A549 (cell line): Measurements from ENCODE around the gene KMT2D. TPM values are rescaled to one million over a fixed set of nuclear protein-coding genes. Genes with fewer than 3 reads are reported as not detected.
A peak's percentile ranks its signal among the peaks of the same experiment; 100 is the strongest.

Experiments
- ATAC-seq, 2 experiments: fragments of 200-7000 bp in 1 of 2; fragments of >200 bp in 1 of 2; cut with Nextera tagmentation in 1 of 2; cut with Tn5 transposase in 1 of 2; 3 replicates each; pipeline versions ENCODE4 v1.8.0 to v1.9.1; 2018 to 2020; ENCODE audit warnings: mild to moderate bottlenecking in 1 of 2, moderate library complexity in 1 of 2
- CTCF ChIA-PET: fragments of 300-600 bp; sonication (Branson Sonifier 250); formaldehyde crosslinking; extraction: SDS; loops from one replicate; lab custom pipeline; 2021; ENCODE audit warnings: antibody characterized with exemption, inconsistent platforms; lab: Yijun Ruan, JAX
- POLR2A ChIA-PET: fragments of 350-600 bp; formaldehyde crosslinking; extraction: SDS; loops from one replicate; lab custom pipeline; 2021; ENCODE audit warnings: antibody characterized with exemption, inconsistent platforms; lab: Yijun Ruan, JAX
- DNase-seq, 2 experiments: peaks; one replicate each; pipeline versions ENCODE4 v3.0.0 to v3.0.0-alpha.2; 2011 to 2016; ENCODE audit warnings: low read depth in 1 of 2, low spot score in 1 of 2
- FAIRE-seq: peaks from 2 replicates; lab custom pipeline; 2011; peaks lifted over from hg19 to GRCh38; lab: Jason Lieb, UNC
- H3K27ac ChIP-seq, 2 experiments: fragments of >200 bp; sonication (Bioruptor Twin); formaldehyde crosslinking; 3 replicates each; pipeline ENCODE4 v1.5.1; 2016 to 2017
- H3K4me1 ChIP-seq: fragments of >200 bp; sonication (Bioruptor Twin); formaldehyde crosslinking; 3 replicates; pipeline ENCODE4 v1.6.1; 2016
- H3K4me2 ChIP-seq: fragments of >200 bp; sonication (Bioruptor Twin); formaldehyde crosslinking; 3 replicates; pipeline ENCODE4 v1.6.1; 2016
- H3K4me3 ChIP-seq: fragments of >200 bp; sonication (Bioruptor Twin); formaldehyde crosslinking; 3 replicates; pipeline ENCODE4 v1.5.1; 2016
- H3K9me3 ChIP-seq: fragments of >200 bp; sonication (Bioruptor Twin); formaldehyde crosslinking; 3 replicates; pipeline ENCODE4 v1.6.1; 2016
- BHLHE40 ChIP-seq: IDR thresholded peaks from 2 replicates; pipeline ENCODE4 v1.6.1; 2012; ENCODE audit warnings: low read depth, low read length, inconsistent platforms
- EHMT2 ChIP-seq: fragments of 200-600 bp; sonication (generic); IDR thresholded peaks from 2 replicates; pipeline ENCODE4 v1.6.1; 2016; ENCODE audit warnings: antibody characterized with exemption, low read depth, mild to moderate bottlenecking, moderate library complexity
- FOXS1 ChIP-seq: fragments of 250-450 bp; sonication (Bioruptor Pico); IDR thresholded peaks from 2 replicates; pipeline ENCODE4 v1.5.0; 2020; ENCODE audit warnings: mild to moderate bottlenecking, moderate library complexity
- HES2 ChIP-seq: fragments of >200 bp; sonication (Bioruptor Twin); formaldehyde crosslinking; IDR thresholded peaks from 2 replicates; pipeline ENCODE4 v1.6.1; 2016
- HOXA7 ChIP-seq: fragments of 250-450 bp; sonication (Bioruptor Pico); IDR thresholded peaks from 2 replicates; pipeline ENCODE4 v1.5.0; 2020; ENCODE audit warnings: mild to moderate bottlenecking, moderate library complexity
- HOXB5 ChIP-seq: fragments of 250-450 bp; sonication (Bioruptor Pico); IDR thresholded peaks from 2 replicates; pipeline ENCODE4 v1.5.0; 2020; ENCODE audit warnings: mild to moderate bottlenecking, moderate library complexity
- JUN ChIP-seq, 2 experiments: fragments of >200 bp; sonication (Bioruptor Twin); formaldehyde crosslinking; IDR thresholded peaks; 2 replicates in 1 of 2; 3 replicates in 1 of 2; pipeline ENCODE4 v1.6.1; 2016 to 2017
- KDM1A ChIP-seq: fragments of 200-600 bp; sonication (generic); IDR thresholded peaks from 2 replicates; pipeline ENCODE4 v1.6.1; 2016; ENCODE audit warnings: low read depth, mild to moderate bottlenecking
- POLR2A ChIP-seq: IDR thresholded peaks from 2 replicates; pipeline ENCODE4 v1.6.1; 2012; ENCODE audit warnings: mild to moderate bottlenecking, low read length
- RAD21 ChIP-seq, 2 experiments: fragments of >200 bp in 1 of 2; sonication (Bioruptor Twin) in 1 of 2; formaldehyde crosslinking in 1 of 2; IDR thresholded peaks in 1 of 2; conservative IDR thresholded peaks in 1 of 2; 2 replicates in 1 of 2; 3 replicates in 1 of 2; pipeline ENCODE4 v1.6.1; 2012 to 2018; ENCODE audit warnings: inconsistent platforms in 1 of 2
- REST ChIP-seq: fragments of 200-600 bp; sonication (generic); IDR thresholded peaks from 2 replicates; pipeline ENCODE4 v1.6.1; 2016; ENCODE audit warnings: antibody characterized with exemption, mild to moderate bottlenecking, moderate library complexity
- SMC3 ChIP-seq: fragments of >200 bp; sonication (Bioruptor Twin); formaldehyde crosslinking; IDR thresholded peaks from 3 replicates; pipeline ENCODE4 v1.6.1; 2018; ENCODE audit warnings: inconsistent platforms
- TFCP2L1 ChIP-seq: fragments of 250-450 bp; sonication (Bioruptor Pico); IDR thresholded peaks from 2 replicates; pipeline ENCODE4 v1.5.0; 2021; ENCODE audit warnings: mild to moderate bottlenecking
- TP53 ChIP-seq: fragments of 250-450 bp; sonication (Bioruptor Pico); IDR thresholded peaks from 2 replicates; pipeline ENCODE4 v1.5.0; 2021; ENCODE audit warnings: mild to moderate bottlenecking, moderate library complexity
- ZC3H11A ChIP-seq: fragments of 450-650 bp; IDR thresholded peaks from 2 replicates; pipeline ENCODE4 v1.6.1; 2014; ENCODE audit warnings: antibody characterized with exemption, mild to moderate bottlenecking
- ZSCAN20 ChIP-seq: fragments of 250-450 bp; sonication (Bioruptor Pico); IDR thresholded peaks from 2 replicates; pipeline ENCODE4 v1.8.0; 2022; ENCODE audit warnings: mild to moderate bottlenecking, moderate library complexity
- WGBS: methylation state at CpG from one replicate; pipeline ENCODE4 v1.1.6; 2017; ENCODE audit errors: missing lambda C conversion rate; 5-methylcytosine and 5-hydroxymethylcytosine counted together
- polyA plus RNA-seq, 4 experiments: library from polyadenylated mRNA; depleted of rRNA in 3 of 4; stranded (reverse); fragments of >200 nt; fragmentation: RNase III in 1 of 4; extraction: RNeasy Plus Mini Kit Qiagen cat#74134 plus additional on column Dnase treatment in 1 of 4; gene quantifications; 2 replicates in 3 of 4; 3 replicates in 1 of 4; pipeline ENCODE4 v1.2.3, GENCODE V29; 2011 to 2017
- TF ChIP-seq, protein P1 (sequence below): fragments of >200 bp; sonication (Bioruptor Twin); formaldehyde crosslinking; IDR thresholded peaks from 3 replicates; pipeline ENCODE4 v1.5.1; 2016
- TF ChIP-seq, protein P2 (sequence below): IDR thresholded peaks from 2 replicates; pipeline ENCODE4 v1.6.1; 2012
- TF ChIP-seq, protein P3 (sequence below): fragments of 150-350 bp; IDR thresholded peaks from 2 replicates; pipeline ENCODE4 v1.6.1; 2014; ENCODE audit warnings: low read depth, mild to moderate bottlenecking, low read length
- TF ChIP-seq, protein P4 (sequence below): IDR thresholded peaks from 2 replicates; pipeline ENCODE4 v1.6.1; 2012; ENCODE audit warnings: low read depth, borderline replicate concordance

Gene KMT2D
- polyA plus RNA-seq, 2 of the 4 experiments (the other 2 are of a cell fraction) = 17.6 to 20.0 TPM

GRCh38 chr12:49018261-49019119 is 42.1 kb downstream of the KMT2D start, which contains the start of gene PRKAG1 (continued):
- TF ChIP-seq, protein P1, sequence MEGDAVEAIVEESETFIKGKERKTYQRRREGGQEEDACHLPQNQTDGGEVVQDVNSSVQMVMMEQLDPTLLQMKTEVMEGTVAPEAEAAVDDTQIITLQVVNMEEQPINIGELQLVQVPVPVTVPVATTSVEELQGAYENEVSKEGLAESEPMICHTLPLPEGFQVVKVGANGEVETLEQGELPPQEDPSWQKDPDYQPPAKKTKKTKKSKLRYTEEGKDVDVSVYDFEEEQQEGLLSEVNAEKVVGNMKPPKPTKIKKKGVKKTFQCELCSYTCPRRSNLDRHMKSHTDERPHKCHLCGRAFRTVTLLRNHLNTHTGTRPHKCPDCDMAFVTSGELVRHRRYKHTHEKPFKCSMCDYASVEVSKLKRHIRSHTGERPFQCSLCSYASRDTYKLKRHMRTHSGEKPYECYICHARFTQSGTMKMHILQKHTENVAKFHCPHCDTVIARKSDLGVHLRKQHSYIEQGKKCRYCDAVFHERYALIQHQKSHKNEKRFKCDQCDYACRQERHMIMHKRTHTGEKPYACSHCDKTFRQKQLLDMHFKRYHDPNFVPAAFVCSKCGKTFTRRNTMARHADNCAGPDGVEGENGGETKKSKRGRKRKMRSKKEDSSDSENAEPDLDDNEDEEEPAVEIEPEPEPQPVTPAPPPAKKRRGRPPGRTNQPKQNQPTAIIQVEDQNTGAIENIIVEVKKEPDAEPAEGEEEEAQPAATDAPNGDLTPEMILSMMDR = peak; percentile 59
- no peak for TF ChIP-seq SMC3
- TF ChIP-seq RAD21 (conservative IDR thresholded peaks at IDR 0.05 in 1 of 2, IDR thresholded peaks at IDR 0.05 in 1 of 2) = peak; percentile 18 to 28; a peak in 1 of 5 replicates
- TF ChIP-seq, protein P2, sequence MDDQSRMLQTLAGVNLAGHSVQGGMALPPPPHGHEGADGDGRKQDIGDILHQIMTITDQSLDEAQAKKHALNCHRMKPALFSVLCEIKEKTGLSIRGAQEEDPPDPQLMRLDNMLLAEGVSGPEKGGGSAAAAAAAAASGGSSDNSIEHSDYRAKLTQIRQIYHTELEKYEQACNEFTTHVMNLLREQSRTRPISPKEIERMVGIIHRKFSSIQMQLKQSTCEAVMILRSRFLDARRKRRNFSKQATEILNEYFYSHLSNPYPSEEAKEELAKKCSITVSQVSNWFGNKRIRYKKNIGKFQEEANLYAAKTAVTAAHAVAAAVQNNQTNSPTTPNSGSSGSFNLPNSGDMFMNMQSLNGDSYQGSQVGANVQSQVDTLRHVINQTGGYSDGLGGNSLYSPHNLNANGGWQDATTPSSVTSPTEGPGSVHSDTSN = peak; percentile 88
- no peak for TF ChIP-seq HES2
- TF ChIP-seq TFCP2L1 (CRISPR knock-in tag) = no peak; the same call in 1 of the 2 replicates

GRCh38 chr12:49017891-49018260 is 42.7 kb downstream of the KMT2D start:
- WGBS = 5% methylated on average over 8 of the region's 8 CpGs
- Histone ChIP-seq H3K9me3 (no peaks in the 10 kb centered on the region), H3K4me2 (peak overlapping the region; percentile 90), H3K4me3 (peak overlapping the region; percentile 83), H3K27ac (peak overlapping the region; percentile 92 to 93), H3K4me1 (peaks cover 22% of the 10 kb centered on the region)
- FAIRE-seq (no peak), ATAC-seq (peak; percentile 14 to 21; a peak in 3 of 6 replicates), DNase-seq (no peak)
- POLR2A ChIA-PET = interaction anchor here (0.6 to 1.0 kb wide), 3 partner anchors 18 to 113 kb away, joined by 3 to 9 read pairs (median 5); partner anchors contain the start of gene TUBA1B
- CTCF ChIA-PET = interaction anchor here (0.8 to 77.5 kb wide), 13 partner anchors 9 to 191 kb away, joined by 3 to 2584 read pairs (median 4); partner anchors contain the start of genes ARF3, DDN, FKBP11 and WNT1
- TF ChIP-seq BHLHE40 (no peak), TFCP2L1 (CRISPR knock-in tag) (no peak), ZSCAN20 (no peak), POLR2A (peak; percentile 9; the same call in 1 of the 2 replicates), EHMT2 (no peak), SMC3 (no peak), REST (no peak)
- TF ChIP-seq, protein P3, sequence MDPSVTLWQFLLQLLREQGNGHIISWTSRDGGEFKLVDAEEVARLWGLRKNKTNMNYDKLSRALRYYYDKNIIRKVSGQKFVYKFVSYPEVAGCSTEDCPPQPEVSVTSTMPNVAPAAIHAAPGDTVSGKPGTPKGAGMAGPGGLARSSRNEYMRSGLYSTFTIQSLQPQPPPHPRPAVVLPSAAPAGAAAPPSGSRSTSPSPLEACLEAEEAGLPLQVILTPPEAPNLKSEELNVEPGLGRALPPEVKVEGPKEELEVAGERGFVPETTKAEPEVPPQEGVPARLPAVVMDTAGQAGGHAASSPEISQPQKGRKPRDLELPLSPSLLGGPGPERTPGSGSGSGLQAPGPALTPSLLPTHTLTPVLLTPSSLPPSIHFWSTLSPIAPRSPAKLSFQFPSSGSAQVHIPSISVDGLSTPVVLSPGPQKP = no peak

- CTCF ChIA-PET = interaction anchor here (0.6 to 77.5 kb wide), 6 partner anchors 12 to 69 kb away, joined by 3 to 2584 read pairs (median 45); partner anchors contain the start of genes ARF3, DDN, FKBP11 and WNT1
- FAIRE-seq (no peak), DNase-seq (no peak), ATAC-seq (no peak)
- POLR2A ChIA-PET = no interaction called here
- no peak overlapping the region for H3K27ac ChIP-seq
- peaks cover 20% of the 10 kb centered on the region for H3K4me1 ChIP-seq
- no peak overlapping the region for H3K4me3 ChIP-seq
- H3K4me2 ChIP-seq = no peak overlapping the region
- no peaks in the 10 kb centered on the region for H3K9me3 ChIP-seq
- TF ChIP-seq TP53 (CRISPR knock-in tag) = no peak
- TF ChIP-seq FOXS1 (CRISPR knock-in tag) = no peak
- TF ChIP-seq, protein P4, sequence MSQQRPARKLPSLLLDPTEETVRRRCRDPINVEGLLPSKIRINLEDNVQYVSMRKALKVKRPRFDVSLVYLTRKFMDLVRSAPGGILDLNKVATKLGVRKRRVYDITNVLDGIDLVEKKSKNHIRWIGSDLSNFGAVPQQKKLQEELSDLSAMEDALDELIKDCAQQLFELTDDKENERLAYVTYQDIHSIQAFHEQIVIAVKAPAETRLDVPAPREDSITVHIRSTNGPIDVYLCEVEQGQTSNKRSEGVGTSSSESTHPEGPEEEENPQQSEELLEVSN = no peak
- TF ChIP-seq HOXB5 (CRISPR knock-in tag) = no peak
- no peak for TF ChIP-seq KDM1A
- no peak for TF ChIP-seq ZC3H11A
- TF ChIP-seq JUN (IDR thresholded peaks at IDR 0.05) = no peak
- TF ChIP-seq HOXA7 = no peak
- 100% methylated on average over 1 of the region's 1 CpG for WGBS
Observed at GRCh38 chr12:49015196-49015595, 45.4 kb downstream of the KMT2D start.
